ENCODE results near the gene PRDM8. TPM values are rescaled to one million over a fixed set of nuclear protein-coding genes. Genes with fewer than 3 reads are reported as not detected.
A peak's percentile ranks its signal among the peaks of the same experiment; 100 is the strongest.

Gene PRDM8
- total RNA-seq, 1 donor = 25.3 TPM

- DNase-seq (ENCODE audit: low read depth in 2 of 3, low spot score in 2 of 3) = no peak
Measured at GRCh38 chr4:80199004-80199560, 1.8 kb downstream of the PRDM8 start.

- DNase-seq (ENCODE audit: low read depth in 2 of 3, low spot score in 2 of 3) = no peak
Measured at GRCh38 chr4:80199947-80200346, 2.6 kb downstream of the PRDM8 start.

- peak; percentile 41 to 97 (median 97) for DNase-seq (ENCODE audit: low read depth in 2 of 3, low spot score in 2 of 3)
Measured at GRCh38 chr4:80201252-80202151, 4.2 kb downstream of the PRDM8 start.

DNA sequence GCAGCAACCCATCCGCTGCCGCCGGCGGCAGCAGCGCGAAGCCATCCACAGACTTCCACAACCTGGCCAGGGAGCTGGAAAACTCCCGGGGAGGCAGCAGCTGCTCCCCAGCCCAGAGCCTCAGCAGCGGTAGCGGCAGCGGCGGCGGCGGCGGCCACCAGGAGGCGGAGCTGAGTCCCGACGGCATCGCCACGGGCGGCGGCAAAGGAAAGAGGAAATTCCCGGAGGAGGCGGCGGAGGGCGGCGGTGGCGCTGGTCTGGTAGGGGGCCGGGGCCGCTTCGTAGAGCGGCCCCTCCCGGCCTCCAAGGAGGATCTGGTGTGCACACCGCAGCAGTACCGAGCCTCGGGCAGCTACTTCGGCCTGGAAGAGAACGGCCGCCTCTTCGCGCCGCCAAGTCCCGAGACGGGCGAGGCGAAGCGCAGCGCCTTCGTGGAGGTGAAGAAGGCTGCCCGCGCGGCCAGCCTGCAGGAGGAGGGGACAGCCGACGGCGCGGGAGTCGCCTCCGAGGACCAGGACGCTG lies 4.9 kb downstream of the PRDM8 start:
- peak; percentile 58 to 76 (median 69) for DNase-seq (ENCODE audit: low read depth in 2 of 3, low spot score in 2 of 3)

GRCh38 chr4:80202741-80203553 lies 5.6 kb downstream of the PRDM8 start:
- peak; percentile 48 to 54 (median 53) for DNase-seq (ENCODE audit: low read depth in 2 of 3, low spot score in 2 of 3)

DNA sequence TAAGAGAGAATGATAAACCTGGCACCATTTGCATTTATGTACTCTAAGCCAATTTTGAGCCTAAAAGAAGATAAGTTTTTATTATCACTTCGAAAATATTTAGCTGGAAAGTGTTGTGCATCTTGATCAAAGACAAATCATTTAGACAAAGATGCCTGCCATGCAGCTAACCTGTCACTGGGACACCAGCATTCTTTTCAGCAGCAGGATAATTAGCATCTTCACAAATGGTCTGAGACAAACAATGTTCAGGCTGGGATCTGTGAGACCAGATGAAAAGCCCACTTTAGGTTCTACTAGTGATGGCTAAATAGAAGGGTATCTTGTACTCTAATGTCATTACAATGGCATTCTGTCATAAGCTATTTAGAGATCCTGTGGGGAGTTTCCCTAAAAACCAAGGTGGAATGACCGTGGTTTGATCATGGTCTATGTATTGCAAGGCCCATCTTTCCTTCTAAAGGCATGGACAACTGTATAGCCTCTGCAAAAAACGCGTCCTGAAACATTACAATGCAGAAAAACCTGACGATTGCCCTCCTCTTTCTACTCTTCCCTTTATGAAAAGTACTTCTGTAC lies 7.2 kb downstream of the PRDM8 start:
- DNase-seq (ENCODE audit: low read depth in 2 of 3, low spot score in 2 of 3) = no peak

DNA sequence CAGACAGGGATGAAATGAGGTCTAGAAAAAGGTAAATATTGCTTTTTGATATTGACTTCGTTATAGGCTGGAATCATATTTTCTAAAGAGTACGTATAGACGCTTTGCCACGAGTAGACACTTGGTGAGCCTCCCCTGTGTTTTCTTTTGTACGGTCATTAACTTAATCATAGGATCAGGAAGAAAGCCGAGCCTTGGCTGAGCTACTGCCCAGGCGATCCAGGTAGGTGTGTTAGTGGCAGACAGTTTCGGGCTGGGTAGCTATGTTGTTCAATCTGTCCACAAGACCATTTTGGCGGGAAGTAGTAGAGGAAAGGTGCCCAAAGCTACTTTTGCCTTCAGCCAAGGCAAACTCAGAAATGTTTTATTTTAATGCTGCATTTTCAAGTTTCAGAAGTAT lies 8.8 kb downstream of the PRDM8 start:
- DNase-seq (ENCODE audit: low read depth in 2 of 3, low spot score in 2 of 3) = no peak

DNA sequence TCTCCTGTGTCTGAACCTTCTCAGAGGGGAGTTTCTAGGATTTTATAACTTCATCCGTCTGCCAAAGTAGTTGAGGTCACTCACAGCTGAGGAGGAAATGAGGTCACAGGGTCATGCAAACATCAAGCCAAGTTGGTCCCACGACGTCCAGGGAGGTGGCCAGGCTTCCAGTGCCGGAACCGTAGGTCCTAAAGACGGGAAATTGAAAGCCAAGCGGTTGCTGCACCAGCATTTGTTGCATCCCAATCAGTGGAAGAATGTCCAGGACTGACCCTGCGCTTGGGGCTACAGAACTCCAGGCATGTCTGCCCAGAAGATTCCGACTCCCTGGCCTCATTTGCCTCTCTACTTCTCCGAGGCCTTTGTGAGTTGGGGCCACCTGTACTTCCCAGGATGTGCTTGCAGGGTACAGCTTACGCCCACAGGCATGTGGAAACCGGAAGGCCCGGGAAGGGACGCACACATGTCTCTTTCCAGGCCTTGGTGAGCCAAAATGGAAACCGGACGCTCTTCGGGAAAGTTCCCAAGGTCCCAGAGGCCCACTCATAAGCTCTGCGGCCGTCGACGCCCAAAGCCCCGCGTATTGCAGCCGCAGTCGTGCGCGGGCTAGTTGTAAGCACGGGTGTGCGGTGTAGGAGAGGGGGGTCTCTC lies 9.3 kb downstream of the PRDM8 start:
- DNase-seq (ENCODE audit: low read depth in 2 of 3, low spot score in 2 of 3) = no peak

GRCh38 chr4:80207172-80207583 lies 9.9 kb downstream of the PRDM8 start:
- no peak for DNase-seq (ENCODE audit: low read depth in 2 of 3, low spot score in 2 of 3)

GRCh38 chr4:80207664-80208063 lies 10.4 kb downstream of the PRDM8 start:
- no peak for DNase-seq (ENCODE audit: low read depth in 2 of 3, low spot score in 2 of 3)

GRCh38 chr4:80208610-80209339 lies 11.5 kb downstream of the PRDM8 start:
- no peak for DNase-seq (ENCODE audit: low read depth in 2 of 3, low spot score in 2 of 3)

DNA sequence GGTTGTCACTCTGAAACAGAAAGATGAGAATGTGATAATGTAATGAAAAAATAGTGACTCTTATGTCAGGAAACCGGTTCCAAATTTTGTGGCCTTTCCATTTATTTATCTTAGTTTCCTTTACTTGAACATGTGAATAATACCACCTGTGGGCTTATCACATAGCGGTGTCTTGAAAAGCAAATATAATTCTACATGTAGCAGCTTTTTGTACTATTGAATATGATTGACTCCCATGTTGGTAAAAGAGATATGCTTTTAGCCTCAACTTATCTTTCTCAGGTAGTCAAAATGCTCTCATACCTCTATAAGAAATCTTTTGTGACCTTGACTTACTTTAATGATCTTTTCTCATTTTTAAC lies 12.0 kb downstream of the PRDM8 start:
- DNase-seq (ENCODE audit: low read depth in 2 of 3, low spot score in 2 of 3) = no peak

- DNase-seq (ENCODE audit: low read depth in 2 of 3, low spot score in 2 of 3) = no peak
Measured at GRCh38 chr4:80210549-80210948, 13.2 kb downstream of the PRDM8 start.

- DNase-seq (ENCODE audit: low read depth in 2 of 3, low spot score in 2 of 3) = no peak
Measured at GRCh38 chr4:80213117-80213815, 16.0 kb downstream of the PRDM8 start.

DNA sequence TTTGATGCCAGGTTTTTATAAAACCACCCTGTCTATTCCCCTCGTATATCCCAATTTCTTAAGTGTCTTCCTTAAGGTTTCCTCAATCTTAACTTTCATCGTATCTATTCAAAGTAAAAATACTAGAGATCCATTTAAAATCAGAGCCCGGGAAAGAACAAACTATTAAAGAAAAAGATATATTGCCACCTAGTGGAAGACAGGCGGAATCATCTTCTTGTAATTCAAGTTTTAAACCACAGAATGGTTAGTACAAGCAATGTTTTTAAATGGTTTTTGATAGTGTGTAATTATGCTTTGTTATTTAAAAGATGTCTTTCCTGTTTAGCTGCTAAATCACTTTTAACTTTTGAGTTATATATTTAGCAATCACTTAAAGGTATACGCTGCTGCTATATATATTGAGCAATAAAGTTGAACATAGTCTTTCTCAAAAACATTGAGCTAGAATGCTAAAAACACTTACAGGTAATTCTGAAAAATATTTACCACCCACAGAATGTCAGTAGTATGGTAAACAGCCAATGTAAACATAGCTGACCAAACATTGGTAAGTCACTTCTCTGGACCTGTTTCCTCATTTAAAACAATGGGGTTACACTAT lies 18.2 kb downstream of the PRDM8 start:
- DNase-seq (ENCODE audit: low read depth in 2 of 3, low spot score in 2 of 3) = peak in 1 of 3 donors; percentile 60

DNA sequence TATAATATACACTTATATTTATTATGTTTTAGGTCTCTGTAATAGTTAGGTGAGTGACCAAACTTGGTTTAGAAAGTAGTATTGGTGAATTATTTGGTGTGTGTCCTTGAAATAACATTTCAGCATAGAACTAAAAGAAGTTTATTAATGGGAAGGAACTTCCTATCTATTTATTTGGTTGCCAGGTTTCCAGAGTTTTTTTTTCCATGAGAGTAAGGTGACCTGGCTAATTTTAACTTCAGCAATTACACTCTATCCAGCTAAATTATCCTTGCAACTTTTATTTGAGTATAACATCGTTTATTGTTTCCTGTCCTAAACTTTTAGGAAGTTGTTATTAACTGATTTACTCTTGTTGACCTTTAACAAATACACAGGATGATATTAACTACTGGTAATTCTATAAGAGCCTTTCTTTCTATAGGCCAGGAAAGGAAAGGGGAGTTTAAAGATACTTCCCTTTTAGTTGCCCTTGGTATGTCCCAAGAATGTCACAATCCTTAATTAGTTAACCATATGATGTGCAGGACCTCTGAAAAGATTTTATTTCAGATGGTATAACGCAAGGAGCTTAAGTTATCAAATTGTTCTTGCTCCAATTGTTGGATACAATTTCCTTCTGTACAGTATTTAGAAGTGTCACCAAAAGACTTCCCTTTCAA lies 18.9 kb downstream of the PRDM8 start:
- no peak for DNase-seq (ENCODE audit: low read depth in 2 of 3, low spot score in 2 of 3)

DNA sequence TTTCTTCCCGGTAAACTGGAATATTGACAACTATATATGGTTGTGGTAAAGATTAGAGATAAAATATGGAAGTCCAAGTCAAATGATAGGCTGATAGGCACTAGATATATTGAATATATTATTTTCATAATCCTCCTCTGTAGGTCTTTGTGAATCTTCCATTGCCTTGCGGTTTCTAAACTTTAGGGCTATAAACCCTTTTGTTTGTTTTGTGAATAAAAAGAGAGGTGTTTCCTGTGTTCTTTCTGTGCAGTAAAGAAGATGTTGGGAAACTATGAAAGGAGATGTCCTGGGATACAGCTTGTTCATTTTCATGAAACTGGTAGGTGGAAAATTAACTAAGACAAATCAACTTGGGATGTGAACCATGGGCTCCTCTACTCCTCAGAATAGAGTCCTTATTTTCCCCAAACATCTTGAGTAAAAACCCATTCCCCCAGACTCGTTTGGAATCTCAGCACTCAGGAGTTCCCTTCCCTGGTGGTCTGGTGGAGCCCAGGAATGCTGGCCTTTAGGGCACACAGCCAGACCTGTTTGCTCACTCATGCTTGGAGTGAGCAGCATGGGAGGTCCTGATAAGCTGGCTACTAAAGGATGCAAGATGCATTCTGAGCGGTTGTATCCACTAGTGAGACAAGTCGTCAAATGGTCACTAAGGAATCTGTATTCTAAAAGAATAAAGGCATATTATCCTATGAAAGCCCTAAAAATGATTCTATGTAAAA lies 22.2 kb downstream of the PRDM8 start:
- DNase-seq (ENCODE audit: low read depth in 2 of 3, low spot score in 2 of 3) = no peak
